ENCODE data around the gene STX3.
"Not testable (repeated sequence)": the region's sequence is repeated elsewhere in the genome, so short reads cannot be mapped to it uniquely, and the experiment has no call there.

Gene STX3

GRCh38 chr11:59839615-59840014 is 84.4 kb downstream of the STX3 start:
- DNase-seq (ENCODE audit: low read depth), result no peak
- H3K4me3 ChIP-seq (ENCODE audit: control insufficient read depth, low read depth, low read length), result no peak overlapping the region
- no peak for TF ChIP-seq CTCF (IDR thresholded peaks at IDR 0.05; ENCODE audit: control insufficient read depth, insufficient read depth, low read depth, low read length, missing control alignments)

GRCh38 chr11:59841514-59841913 is 86.3 kb downstream of the STX3 start:
- H3K4me3 ChIP-seq (ENCODE audit: control insufficient read depth, low read depth, low read length), result no peak overlapping the region
- no peak for TF ChIP-seq CTCF (IDR thresholded peaks at IDR 0.05; ENCODE audit: control insufficient read depth, insufficient read depth, low read depth, low read length, missing control alignments)
- no peak for DNase-seq (ENCODE audit: low read depth)

GRCh38 chr11:59842316-59842715 is 87.1 kb downstream of the STX3 start:
- H3K4me3 ChIP-seq (ENCODE audit: control insufficient read depth, low read depth, low read length), result no peak overlapping the region
- DNase-seq (ENCODE audit: low read depth), result no peak
- no peak for TF ChIP-seq CTCF (IDR thresholded peaks at IDR 0.05; ENCODE audit: control insufficient read depth, insufficient read depth, low read depth, low read length, missing control alignments)

- no peak for TF ChIP-seq CTCF (IDR thresholded peaks at IDR 0.05; ENCODE audit: control insufficient read depth, insufficient read depth, low read depth, low read length, missing control alignments)
- H3K4me3 ChIP-seq (ENCODE audit: control insufficient read depth, low read depth, low read length), result no peak within 1 kb of the TSS
- no peak for DNase-seq (ENCODE audit: low read depth)
Measured at GRCh38 chr11:59845399-59845798, 90.2 kb downstream of the STX3 start, which contains the start of gene CBLIF. CBLIF (minus strand) TSS chr11:59845499; CDS start chr11:59845453, 46 bp downstream.

GRCh38 chr11:59846556-59846955 is 91.4 kb downstream of the STX3 start:
- DNase-seq (ENCODE audit: low read depth), result no peak
- TF ChIP-seq CTCF (IDR thresholded peaks at IDR 0.05; ENCODE audit: control insufficient read depth, insufficient read depth, low read depth, low read length, missing control alignments), result no peak
- no peak overlapping the region for H3K4me3 ChIP-seq (ENCODE audit: control insufficient read depth, low read depth, low read length)

- TF ChIP-seq CTCF (IDR thresholded peaks at IDR 0.05; ENCODE audit: control insufficient read depth, insufficient read depth, low read depth, low read length, missing control alignments), result no peak
- DNase-seq (ENCODE audit: low read depth), result no peak
- no peak overlapping the region for H3K4me3 ChIP-seq (ENCODE audit: control insufficient read depth, low read depth, low read length)
Measured at GRCh38 chr11:59847626-59848025, 92.5 kb downstream of the STX3 start.

GRCh38 chr11:59848439-59848838 is 93.3 kb downstream of the STX3 start:
- DNase-seq (ENCODE audit: low read depth); H3K4me3 ChIP-seq (ENCODE audit: control insufficient read depth, low read depth, low read length): not testable (repeated sequence)
